ENCODE measurements around the gene NCBP3. TPM values are rescaled to one million over a fixed set of nuclear protein-coding genes. Genes with fewer than 3 reads are reported as not detected.

The NCBP3 gene
- total and polyA plus RNA-seq, 2 of the 8 experiments (the other 6 are each of a cell fraction or from before 2014, with no cell fraction given): 19.6 to 46.1 TPM

DNA sequence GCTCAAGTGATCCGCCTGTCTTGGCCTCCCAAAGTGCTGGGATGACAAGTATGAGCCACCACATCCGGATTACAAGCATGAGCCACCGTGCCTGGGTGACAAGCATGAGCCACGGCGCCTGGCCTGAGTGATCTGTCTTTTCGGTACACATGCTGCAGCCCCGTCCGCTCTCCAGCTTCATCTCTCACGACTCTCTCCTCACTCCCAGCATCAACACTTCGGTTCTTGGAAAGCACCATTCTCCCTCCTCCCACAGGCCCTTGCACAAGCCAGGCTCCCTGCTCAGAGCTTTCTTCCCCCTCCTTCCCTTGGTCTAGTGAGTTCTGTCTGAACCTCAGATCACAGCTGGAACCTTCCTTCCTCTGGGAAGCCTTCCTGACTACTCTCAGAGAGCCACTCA is 6.5 kb upstream of the NCBP3 start:
- no peak overlapping the region for H3K14ac ChIP-seq (ENCODE audit: insufficient read length)
- H2BK20ac ChIP-seq (ENCODE audit: low read length): no peak overlapping the region
- no peak overlapping the region for H2BK120ac ChIP-seq (replicated peaks; ENCODE audit: low read depth, low read length)
- 87% methylated on average over 10 of the region's 10 CpGs; no CpG with 5 or more reads in 1 of the 2 experiments for WGBS, 2 experiments (ENCODE audit: extremely low coverage in 1 of 2, insufficient coverage in 1 of 2, insufficient read length in 1 of 2, insufficient replicate concordance in 2 of 2, low coverage in 1 of 2, low lambda C conversion rate in 2 of 2, missing lambda C conversion rate in 1 of 2)
- no peak overlapping the region for H4K91ac ChIP-seq (replicated peaks; ENCODE audit: insufficient read length, low read length)
- H2BK5ac ChIP-seq (ENCODE audit: low read depth, low read length): no peak overlapping the region
- no peaks in the 10 kb centered on the region for H3K4me1 ChIP-seq (replicated peaks in 1 of 4; ENCODE audit: control insufficient read depth in 3 of 4, insufficient read depth in 4 of 4, low read length in 3 of 4)
- H3K56ac ChIP-seq (replicated peaks; ENCODE audit: insufficient read length, low read depth, low read length): no peak overlapping the region
- no peak overlapping the region for H3K18ac ChIP-seq (ENCODE audit: extremely low read depth, low read length)
- no peak overlapping the region for H3K9ac ChIP-seq (replicated peaks in 1 of 4; ENCODE audit: extremely low read depth in 1 of 4, low read depth in 3 of 4, low read length in 3 of 4)
- H3K79me2 ChIP-seq (ENCODE audit: control insufficient read depth in 1 of 2, insufficient read depth in 2 of 2, low read length in 2 of 2): no peaks in the 10 kb centered on the region
- H3K4me2 ChIP-seq (ENCODE audit: insufficient read depth in 1 of 2, low read depth in 2 of 2, low read length in 2 of 2): no peak overlapping the region
- H3K9me3 ChIP-seq (ENCODE audit: insufficient read depth in 2 of 2, low read depth in 1 of 2, low read length in 1 of 2): no peaks in the 10 kb centered on the region; a peak in 1 of 4 replicates
- no peak overlapping the region for H2AFZ ChIP-seq (ENCODE audit: low read length)
- ChIA-PET CTCF (ENCODE audit: partially characterized antibody) (interaction anchor here (1.6 kb wide), 1 partner anchor 9 kb away, joined by 4 read pairs; no protein-coding TSS in a partner anchor), POLR2A (ENCODE audit: partially characterized antibody) (no interaction called here)
- DNase-seq (ENCODE audit: low read depth in 1 of 2, low spot score in 2 of 2) (no peak), FAIRE-seq (no peak)
- H4K5ac ChIP-seq (ENCODE audit: insufficient read length, low read depth, low read length): no peak overlapping the region
- H3K27ac ChIP-seq (ENCODE audit: low read depth, low read length): no peak overlapping the region
- no peak overlapping the region for H3K4me3 ChIP-seq (ENCODE audit: extremely low read depth in 1 of 4, insufficient read depth in 2 of 4, low read depth in 3 of 4, low read length in 4 of 4)
- no peak overlapping the region for H3K4ac ChIP-seq (replicated peaks; ENCODE audit: insufficient read length, low read depth, low read length)
- H3K79me1 ChIP-seq (ENCODE audit: low read depth, low read length): no peaks in the 10 kb centered on the region
- no peak for TF ChIP-seq SIN3A (conservative IDR thresholded peaks at IDR 0.05 in 1 of 2, IDR thresholded peaks at IDR 0.05 in 1 of 2; ENCODE audit: low read depth in 1 of 2, low read length in 2 of 2)
- TF ChIP-seq SRF (IDR thresholded peaks at IDR 0.05; ENCODE audit: low read depth, low read length): no peak
- H2BK15ac ChIP-seq (ENCODE audit: low read length): no peak overlapping the region
- no peaks in the 10 kb centered on the region for H3K23me2 ChIP-seq (ENCODE audit: low read depth, low read length)
- H2BK12ac ChIP-seq (ENCODE audit: low read depth, low read length): no peak overlapping the region
- H3K27me3 ChIP-seq (replicated peaks in 1 of 4; ENCODE audit: control insufficient read depth in 3 of 4, extremely low read depth in 1 of 4, insufficient read depth in 3 of 4, low read length in 3 of 4): no peaks in the 10 kb centered on the region; a peak in 1 of 7 replicates
- H4K8ac ChIP-seq (ENCODE audit: extremely low read depth, insufficient read depth, low read length): no peak overlapping the region
- H2AK5ac ChIP-seq (ENCODE audit: low read depth, low read length): no peak overlapping the region
- H3K36me3 ChIP-seq (ENCODE audit: control insufficient read depth in 2 of 4, insufficient read depth in 4 of 4, low read length in 3 of 4): no peaks in the 10 kb centered on the region
- H3K23ac ChIP-seq (ENCODE audit: insufficient read length): no peak overlapping the region
- no peaks in the 10 kb centered on the region for H4K20me1 ChIP-seq (replicated peaks in 1 of 2; ENCODE audit: control insufficient read depth in 1 of 2, insufficient read depth in 2 of 2, low read length in 2 of 2)
